Activated B cell treated with CpG ODN at 0.5 μM for 24 hours (primary cell): ENCODE measurements around the gene ANKS1B. TPM values are rescaled to one million over a fixed set of nuclear protein-coding genes. Genes with fewer than 3 reads are reported as not detected.

Source experiments
- ATAC-seq: fragments of 200-7000 bp; cut with Tn5 transposase; one replicate; pipeline ENCODE4 v1.10.0; 2021; ENCODE audit warnings: low read depth, mild to moderate bottlenecking, moderate library complexity
- CTCF ChIA-PET: fragments of 350-600 bp; sonication (Branson Sonifier 250); formaldehyde crosslinking; loops from one replicate; lab custom pipeline; 2021; ENCODE audit warnings: antibody characterized with exemption; lab: Charles Lee
- POLR2A ChIA-PET: fragments of 350-600 bp; sonication (Branson Sonifier 250); formaldehyde crosslinking; loops from one replicate; lab custom pipeline; 2021; ENCODE audit warnings: antibody characterized with exemption; lab: Charles Lee
- DNase-seq: peaks from one replicate; pipeline ENCODE4 v3.0.0; 2022
- H3K27ac Mint-ChIP-seq: one replicate; pipeline ENCODE4 v1.8.0; 2020; ENCODE audit warnings: mixed read lengths
- H3K27me3 Mint-ChIP-seq: one replicate; pipeline ENCODE4 v1.8.0; 2021; ENCODE audit warnings: mixed read lengths
- H3K36me3 Mint-ChIP-seq: one replicate; pipeline ENCODE4 v1.8.0; 2021; ENCODE audit warnings: low read depth, mixed read lengths
- H3K4me1 Mint-ChIP-seq: one replicate; pipeline ENCODE4 v1.8.0; 2021; ENCODE audit warnings: mixed read lengths
- H3K4me3 Mint-ChIP-seq: one replicate; pipeline ENCODE4 v1.8.0; 2020; ENCODE audit warnings: mild to moderate bottlenecking, mixed read lengths
- H3K9me3 Mint-ChIP-seq: one replicate; pipeline ENCODE4 v1.8.0; 2020; ENCODE audit warnings: mixed read lengths
- CTCF ChIP-seq: fragments of 200-600 bp; IDR thresholded peaks from one replicate; pipeline ENCODE4 v1.8.0; 2022; ENCODE audit warnings: antibody characterized with exemption, mild to moderate bottlenecking
- intact Hi-C: fragments of 100-400 bp; cut with micrococcal nuclease; formaldehyde crosslinking; loops from one replicate; pipeline ENCODE4 v1.15.1; 2024
- total RNA-seq: library from RNA; stranded (reverse); gene quantifications from 2 replicates; pipeline ENCODE4 v1.2.3, GENCODE V29; 2022

The ANKS1B gene
- total RNA-seq, 1 donor from 2014 or later: not detected

GRCh38 chr12:99978152-99978551 lies 6.6 kb downstream of the ANKS1B start:
- H3K27me3 Mint-ChIP-seq: peaks cover 30% of the 10 kb centered on the region
- CTCF ChIA-PET: no interaction called here
- TF ChIP-seq CTCF: no peak
- no peak overlapping the region for H3K4me3 Mint-ChIP-seq
- ATAC-seq (no peak), DNase-seq (no peak)
- H3K9me3 Mint-ChIP-seq: peaks cover 4% of the 10 kb centered on the region
- POLR2A ChIA-PET: no interaction called here
- H3K36me3 Mint-ChIP-seq: no peaks in the 10 kb centered on the region
- H3K4me1 Mint-ChIP-seq: no peaks in the 10 kb centered on the region
- intact Hi-C loops: no loop called here
- H3K27ac Mint-ChIP-seq: no peak overlapping the region

DNA sequence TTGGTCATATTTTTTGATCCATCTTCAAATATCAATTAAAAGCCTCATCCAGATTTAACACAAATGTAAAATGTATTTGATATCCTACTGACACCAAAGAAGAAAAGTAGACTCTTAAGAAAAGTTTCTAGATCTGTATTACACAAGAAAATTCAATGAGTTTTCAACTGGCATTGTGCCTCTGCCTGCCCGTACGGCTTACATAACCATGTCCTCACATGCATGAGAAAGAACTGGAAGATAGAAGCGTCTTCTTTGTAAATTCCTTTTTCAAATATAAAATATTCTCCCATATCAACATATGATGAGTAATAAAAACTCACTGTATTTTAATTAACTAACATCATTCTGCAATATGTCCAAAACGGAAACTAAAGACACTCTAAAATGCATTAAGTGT lies 7.2 kb downstream of the ANKS1B start:
- no peak overlapping the region for H3K4me3 Mint-ChIP-seq
- no peak for DNase-seq

GRCh38 chr12:99976762-99977161 lies 8.0 kb downstream of the ANKS1B start:
- ATAC-seq: no peak
- TF ChIP-seq CTCF: no peak
- Mint-ChIP-seq H3K9me3 (peaks cover 7% of the 10 kb centered on the region), H3K36me3 (no peaks in the 10 kb centered on the region), H3K4me1 (no peaks in the 10 kb centered on the region), H3K27me3 (peaks cover 19% of the 10 kb centered on the region), H3K27ac (no peak overlapping the region), H3K4me3 (no peak overlapping the region)
- POLR2A ChIA-PET: no interaction called here
- intact Hi-C loops: no loop called here
- CTCF ChIA-PET: no interaction called here
- no peak for DNase-seq

More for the DNA sequence above, 7.2 kb downstream of the ANKS1B start:
- POLR2A ChIA-PET: no interaction called here
- no peaks in the 10 kb centered on the region for H3K4me1 Mint-ChIP-seq
- TF ChIP-seq CTCF: no peak
- peaks cover 7% of the 10 kb centered on the region for H3K9me3 Mint-ChIP-seq
- peaks cover 25% of the 10 kb centered on the region for H3K27me3 Mint-ChIP-seq
- no peak overlapping the region for H3K27ac Mint-ChIP-seq
- H3K36me3 Mint-ChIP-seq: no peaks in the 10 kb centered on the region
- intact Hi-C loops: no loop called here
- ATAC-seq: no peak
- CTCF ChIA-PET: no interaction called here

DNA sequence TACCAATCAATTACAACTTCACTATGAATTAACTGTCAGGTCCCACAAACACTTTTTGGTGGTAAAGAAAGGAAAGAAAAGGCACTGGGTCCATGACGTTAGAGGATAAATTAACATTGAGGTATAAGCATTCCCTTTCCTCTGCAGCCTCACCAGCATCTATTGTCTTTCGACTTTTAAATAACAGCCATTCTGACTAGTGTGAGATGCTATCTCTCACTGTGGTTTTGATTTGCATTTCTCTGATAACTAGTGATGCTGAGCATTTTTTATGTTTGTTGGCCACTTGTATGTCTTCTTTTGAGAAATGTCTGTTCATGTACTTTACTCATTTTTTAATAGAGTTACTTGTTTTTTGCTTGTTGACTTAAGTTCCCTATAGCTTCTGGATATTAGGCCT lies 9.4 kb downstream of the ANKS1B start:
- Mint-ChIP-seq H3K27ac (no peak overlapping the region), H3K36me3 (no peaks in the 10 kb centered on the region), H3K27me3 (peaks cover 16% of the 10 kb centered on the region), H3K4me1 (no peaks in the 10 kb centered on the region), H3K9me3 (peaks cover 7% of the 10 kb centered on the region), H3K4me3 (no peak overlapping the region)
- no peak for TF ChIP-seq CTCF
- ChIA-PET POLR2A (no interaction called here), CTCF (no interaction called here)
- no peak for ATAC-seq
- DNase-seq: no peak
- intact Hi-C loops: no loop called here

DNA sequence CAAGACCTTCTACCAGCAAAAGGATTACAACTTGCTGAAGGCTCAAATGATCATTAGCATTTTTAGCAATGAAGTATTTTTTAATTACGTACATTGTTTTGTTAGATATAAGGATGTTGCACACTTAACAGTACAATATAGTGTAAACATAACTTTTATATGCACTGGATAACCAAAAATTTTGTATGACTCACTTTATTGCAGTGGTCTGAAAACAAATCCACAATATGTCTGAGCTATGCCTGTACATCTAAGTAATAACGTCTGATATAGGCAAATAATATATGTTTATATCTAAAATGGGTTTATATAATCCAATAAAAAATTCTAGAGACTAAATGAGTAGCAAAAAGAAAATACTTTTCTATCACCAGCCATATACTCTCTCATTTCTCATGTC lies 10.6 kb downstream of the ANKS1B start:
- Mint-ChIP-seq H3K4me1 (no peaks in the 10 kb centered on the region), H3K9me3 (peaks cover 7% of the 10 kb centered on the region), H3K27me3 (peaks cover 13% of the 10 kb centered on the region), H3K36me3 (no peaks in the 10 kb centered on the region), H3K27ac (no peak overlapping the region), H3K4me3 (no peak overlapping the region)
- ATAC-seq (no peak), DNase-seq (no peak)
- TF ChIP-seq CTCF: no peak
- intact Hi-C loops: no loop called here
- CTCF ChIA-PET: no interaction called here
- POLR2A ChIA-PET: no interaction called here
